ENCODE measurements around the gene ZNF747.
A peak's percentile ranks its signal among the peaks of the same experiment; 100 is the strongest.
"Not testable (repeated sequence)": the region's sequence is repeated elsewhere in the genome, so short reads cannot be mapped to it uniquely, and the experiment has no call there.

ZNF747 gene

DNA sequence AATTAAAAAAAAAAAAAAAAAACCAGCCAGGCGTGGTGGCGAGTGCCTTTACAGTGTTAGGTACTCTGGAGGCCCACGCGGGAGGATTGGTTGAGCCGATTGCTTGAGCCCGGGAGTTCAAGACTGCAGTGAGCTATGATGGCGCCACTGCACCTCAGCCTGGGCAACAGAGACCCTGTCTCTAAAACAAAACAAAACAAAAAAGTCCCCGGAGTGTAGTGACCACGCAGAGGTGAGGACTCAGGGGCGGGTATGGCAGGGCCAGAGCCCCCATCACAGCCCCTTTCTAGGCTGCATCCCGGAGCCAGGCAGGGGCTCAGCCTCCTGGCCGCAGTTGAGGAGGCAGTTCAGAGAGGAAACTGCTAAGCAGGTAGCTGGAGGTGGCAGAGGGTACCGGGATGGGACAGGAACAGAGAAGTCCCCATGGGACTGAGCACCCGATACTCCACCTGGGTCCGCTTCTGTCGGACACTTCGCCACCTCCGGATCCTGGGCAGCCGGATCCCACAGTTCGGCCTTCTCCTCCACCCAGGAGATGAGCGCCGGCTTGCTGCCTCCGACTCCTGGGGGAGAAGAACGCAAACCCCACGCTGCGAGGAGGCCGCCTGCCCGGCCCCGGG, 800 bp downstream of the ZNF747 start:
- no peak for DNase-seq (ENCODE audit: low spot score)

DNA sequence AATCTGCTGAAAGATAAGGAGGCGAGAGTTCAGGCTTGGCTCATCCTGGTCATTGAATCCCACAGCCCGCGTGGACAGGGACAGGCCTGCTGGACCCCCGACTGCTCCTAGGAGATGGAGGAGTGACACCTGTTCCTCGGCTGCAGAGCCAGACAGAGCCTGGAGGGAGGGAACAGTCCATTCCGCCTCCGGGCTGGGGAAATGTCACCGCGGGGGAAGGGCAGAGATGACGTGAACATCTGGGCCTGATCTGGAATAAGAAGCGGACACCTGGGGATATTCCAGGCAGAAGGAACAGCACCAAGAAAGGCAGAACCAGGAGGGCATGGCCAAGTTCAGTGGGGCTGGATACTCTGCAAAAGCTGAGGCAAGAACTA, 1.5 kb downstream of the ZNF747 start:
- DNase-seq (ENCODE audit: low spot score) = no peak

DNA sequence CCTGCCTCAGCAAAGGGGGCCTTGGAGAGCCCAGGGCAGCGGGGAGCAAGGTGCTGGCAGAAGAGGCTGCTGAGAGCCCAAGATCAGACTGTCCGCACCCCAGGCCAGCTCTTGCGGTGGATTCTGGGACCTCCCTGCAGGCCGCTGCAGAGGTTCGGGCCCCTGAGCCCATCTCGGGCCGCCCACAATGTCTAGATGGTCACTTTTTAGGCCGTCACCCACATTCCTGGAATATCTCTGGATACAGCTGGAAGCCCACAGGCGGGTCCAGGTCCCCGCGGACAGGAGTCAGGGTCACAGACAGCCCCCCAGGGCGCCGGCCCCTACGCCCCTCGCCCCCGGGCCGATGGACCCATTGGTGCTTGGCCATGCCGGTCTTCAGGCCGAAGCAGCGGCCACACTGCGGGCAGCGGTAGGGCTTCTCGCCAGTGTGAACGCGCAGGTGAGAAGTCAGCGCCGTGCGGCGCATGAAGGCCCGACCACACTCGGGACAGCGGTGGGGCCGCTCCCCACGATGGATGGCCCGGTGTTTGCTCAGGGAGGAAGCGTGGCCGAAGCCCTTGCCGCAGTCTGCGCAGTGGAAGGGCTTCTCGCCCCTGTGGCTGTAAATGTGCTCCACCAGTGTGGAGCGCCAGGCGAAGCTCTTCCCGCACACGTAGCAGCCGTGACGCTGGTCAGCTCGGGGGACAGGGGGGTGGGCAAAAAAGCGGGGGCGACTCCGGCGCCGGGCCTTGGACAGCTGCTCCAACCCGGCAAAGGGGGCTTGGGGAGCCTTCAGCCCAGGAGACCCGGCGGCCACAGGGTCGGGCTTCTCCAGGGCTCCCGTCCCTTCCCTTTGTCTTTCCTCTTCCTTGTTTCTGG, 2.1 kb downstream of the ZNF747 start:
- no peak for DNase-seq (ENCODE audit: low spot score)

DNA sequence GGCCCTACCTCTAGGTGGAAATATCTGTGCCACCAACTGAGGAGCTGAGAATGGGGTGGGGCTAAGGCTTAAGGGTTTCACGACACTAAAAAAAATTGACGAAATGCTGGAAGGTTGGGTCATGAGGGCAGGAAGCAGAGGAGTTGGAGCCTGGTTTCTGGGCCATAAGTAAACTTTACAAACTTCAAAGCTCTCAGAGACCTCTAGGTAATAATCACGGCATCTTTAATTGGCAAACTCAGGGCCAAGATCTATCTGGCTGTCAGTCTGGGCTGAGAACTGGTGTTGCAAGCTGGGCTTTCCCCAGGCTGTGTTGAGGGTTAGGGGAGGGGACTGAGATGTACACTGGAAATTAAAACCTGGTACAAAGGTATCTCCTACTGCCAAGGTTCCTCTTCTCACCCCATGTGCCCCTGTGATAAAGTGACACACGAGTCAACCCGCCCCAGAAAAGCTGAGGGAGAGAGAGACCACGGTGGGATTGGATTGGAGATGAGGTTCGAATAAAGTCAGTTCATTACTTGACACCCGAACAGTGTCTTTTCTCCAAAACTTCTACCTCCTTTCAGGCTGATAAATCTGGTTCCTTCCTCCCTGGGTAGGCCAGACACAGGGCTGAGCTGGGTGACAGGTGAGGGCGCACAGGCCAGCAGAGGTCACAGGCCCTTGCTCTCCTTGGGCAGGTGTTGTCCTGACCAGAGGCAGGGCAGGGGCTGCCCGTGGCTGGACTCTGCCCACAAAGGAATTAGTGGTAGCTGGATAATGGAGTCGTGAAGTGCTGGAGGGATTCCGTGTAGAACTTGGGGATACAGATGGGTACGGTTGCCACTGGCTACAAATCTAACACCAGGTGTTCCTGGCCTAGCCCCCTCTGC, 4.3 kb downstream of the ZNF747 start:
- DNase-seq (ENCODE audit: low spot score) = no peak

DNA sequence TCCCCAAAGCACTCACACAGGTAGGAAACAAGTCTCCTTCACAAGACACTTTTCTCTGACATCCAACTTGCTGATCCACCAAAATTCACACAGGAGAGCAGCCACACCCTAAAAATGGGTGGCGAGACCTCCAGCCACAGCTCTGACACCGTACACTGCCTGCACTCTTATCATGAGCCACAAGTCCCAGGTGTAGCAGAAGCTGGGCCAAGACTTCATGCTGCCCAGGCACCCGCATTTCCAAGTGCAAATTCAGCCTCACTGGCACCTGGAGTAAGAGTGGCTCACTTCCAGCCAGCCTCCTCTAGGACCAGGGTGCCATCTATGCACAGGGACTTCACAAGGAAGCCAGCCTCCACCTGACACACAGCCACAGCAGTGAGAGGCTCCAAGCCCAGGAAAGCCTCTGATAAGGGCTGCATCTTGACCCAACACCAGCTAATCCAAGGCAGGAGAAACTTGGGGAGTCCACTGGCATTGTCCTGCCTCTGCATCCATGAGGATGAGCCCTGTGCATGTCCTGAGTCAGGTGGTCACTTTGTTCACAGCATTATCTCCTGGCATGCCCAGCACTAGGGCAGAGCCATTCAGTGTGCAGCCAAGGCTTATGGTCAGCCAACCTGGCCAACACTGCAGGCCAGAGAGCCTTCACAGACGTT, 5.7 kb downstream of the ZNF747 start:
- DNase-seq (ENCODE audit: low spot score) = no peak

DNA sequence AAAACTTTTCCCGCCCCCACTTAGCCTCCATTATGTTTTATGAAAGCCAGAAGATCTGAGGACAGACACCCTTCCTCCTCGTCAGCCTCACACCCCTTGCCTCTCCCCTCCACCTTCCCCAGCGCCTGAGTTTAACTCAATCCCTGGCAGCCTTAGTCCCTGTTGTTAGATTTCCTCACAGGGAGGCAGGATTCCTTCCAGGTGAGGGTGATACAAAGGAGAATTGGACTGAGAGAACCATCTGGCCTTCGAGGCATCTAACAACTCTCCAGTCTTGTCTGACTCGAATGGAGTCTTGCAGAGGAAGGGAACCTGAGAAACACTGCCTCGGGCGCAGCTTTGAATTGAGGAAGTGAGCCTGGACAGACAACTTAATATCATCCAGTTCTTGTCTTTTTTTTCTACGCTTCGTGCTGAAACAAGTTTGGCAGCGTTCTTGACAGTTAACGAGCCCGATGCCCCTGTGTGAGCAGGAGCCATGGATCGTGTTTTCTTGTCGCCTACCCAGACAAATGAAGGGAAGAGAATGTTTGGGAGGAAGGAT, 7.0 kb downstream of the ZNF747 start:
- DNase-seq (ENCODE audit: low spot score) = peak; percentile 72

DNA sequence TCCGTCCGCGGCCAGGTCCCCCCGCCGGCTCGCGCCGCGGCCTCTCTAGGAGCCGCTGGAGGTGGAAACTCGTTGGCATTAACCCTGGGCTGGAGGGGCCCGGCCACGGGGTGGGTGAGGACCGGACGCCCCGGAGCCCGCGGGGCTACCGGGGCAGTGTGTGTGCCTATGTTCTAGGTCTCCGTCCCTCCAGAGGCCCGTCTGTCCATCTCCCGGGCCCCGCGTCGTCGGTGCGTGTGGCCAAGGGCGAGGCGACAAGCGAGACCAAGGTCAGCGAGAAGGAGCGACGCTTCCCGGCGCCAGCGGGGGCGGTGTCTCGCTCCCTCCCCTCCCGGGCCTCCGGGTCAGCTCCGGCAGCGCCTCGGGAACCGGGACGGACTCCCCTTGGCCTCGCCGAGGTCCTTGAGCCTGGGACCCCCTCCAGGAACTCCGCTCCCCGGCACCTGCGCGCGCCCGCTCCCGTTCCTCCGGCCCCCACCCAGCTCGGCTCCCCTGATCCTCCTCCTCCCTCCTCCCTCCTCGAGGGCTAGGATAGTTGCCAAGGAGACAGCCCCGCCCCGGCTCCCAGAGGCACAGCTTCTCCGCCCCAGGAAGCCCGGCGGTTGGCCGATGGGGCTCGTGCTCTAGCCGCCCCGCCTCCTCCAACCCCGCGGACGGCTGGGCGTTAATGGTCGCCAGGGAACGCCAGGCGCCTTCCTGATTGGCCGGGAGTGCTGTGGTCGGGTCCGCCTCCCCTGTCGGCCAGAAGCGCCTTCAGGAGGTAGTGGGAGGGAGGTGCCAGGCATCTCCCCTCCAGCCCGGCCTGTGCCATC, 7.6 kb downstream of the ZNF747 start:
- peak; percentile 96 for DNase-seq (ENCODE audit: low spot score)

DNA sequence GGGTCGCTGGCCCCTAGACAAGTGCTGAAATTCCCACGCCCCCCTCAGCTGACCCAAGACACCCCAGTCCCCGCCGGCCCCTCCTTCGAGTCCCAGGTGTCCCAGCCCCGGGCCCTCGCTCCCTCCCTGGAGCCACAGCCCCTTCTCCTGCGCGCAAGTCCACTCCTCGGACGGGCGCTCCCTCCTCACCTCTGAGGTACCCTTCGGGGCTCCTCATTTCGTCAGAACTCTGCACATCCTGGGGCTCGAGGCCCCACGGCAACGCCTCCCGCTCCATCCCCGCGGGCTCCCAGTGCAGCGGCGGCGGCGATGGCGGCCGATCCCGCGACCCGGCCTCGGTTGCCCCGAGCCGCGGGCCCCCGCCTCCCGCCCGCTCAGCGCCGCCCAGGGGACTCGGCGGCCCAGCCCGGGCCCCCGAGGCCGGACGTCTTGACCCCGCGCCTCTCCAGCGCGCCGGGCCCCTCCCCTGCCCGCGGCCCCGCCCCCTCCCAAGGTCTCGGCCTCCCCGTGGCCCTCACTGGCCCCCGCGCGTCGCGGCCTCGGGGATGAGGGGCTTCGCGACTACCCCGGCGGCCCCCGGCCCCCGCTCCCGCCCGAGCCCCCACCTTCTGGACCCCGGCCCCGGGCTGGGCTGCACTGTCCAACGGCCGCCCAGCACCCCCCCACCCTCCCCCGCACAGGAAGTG, 8.4 kb downstream of the ZNF747 start, which contains the start of gene ZNF768:
Gene ZNF768, minus strand, starts transcription at position 430 of the 686 bp plus-strand sequence. Its CDS starts 153 bp downstream, at position 277.
- DNase-seq (ENCODE audit: low spot score) = peak; percentile 28

DNA sequence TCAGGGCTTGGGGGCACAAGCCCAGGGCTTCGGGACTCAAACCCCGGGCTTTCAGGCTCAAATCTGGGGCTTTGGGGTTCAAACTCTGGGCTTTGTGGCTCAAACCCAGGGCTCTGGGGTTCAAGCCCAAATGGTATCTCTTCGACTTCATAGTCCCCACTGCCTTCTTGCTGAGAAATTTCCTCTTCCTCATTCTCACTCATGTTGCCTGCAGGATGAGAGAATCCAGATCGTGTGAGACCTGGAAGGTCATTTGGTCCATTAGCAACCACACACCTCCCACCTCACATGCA, 8.9 kb downstream of the ZNF747 start:
- DNase-seq (ENCODE audit: low spot score) = no peak

DNA sequence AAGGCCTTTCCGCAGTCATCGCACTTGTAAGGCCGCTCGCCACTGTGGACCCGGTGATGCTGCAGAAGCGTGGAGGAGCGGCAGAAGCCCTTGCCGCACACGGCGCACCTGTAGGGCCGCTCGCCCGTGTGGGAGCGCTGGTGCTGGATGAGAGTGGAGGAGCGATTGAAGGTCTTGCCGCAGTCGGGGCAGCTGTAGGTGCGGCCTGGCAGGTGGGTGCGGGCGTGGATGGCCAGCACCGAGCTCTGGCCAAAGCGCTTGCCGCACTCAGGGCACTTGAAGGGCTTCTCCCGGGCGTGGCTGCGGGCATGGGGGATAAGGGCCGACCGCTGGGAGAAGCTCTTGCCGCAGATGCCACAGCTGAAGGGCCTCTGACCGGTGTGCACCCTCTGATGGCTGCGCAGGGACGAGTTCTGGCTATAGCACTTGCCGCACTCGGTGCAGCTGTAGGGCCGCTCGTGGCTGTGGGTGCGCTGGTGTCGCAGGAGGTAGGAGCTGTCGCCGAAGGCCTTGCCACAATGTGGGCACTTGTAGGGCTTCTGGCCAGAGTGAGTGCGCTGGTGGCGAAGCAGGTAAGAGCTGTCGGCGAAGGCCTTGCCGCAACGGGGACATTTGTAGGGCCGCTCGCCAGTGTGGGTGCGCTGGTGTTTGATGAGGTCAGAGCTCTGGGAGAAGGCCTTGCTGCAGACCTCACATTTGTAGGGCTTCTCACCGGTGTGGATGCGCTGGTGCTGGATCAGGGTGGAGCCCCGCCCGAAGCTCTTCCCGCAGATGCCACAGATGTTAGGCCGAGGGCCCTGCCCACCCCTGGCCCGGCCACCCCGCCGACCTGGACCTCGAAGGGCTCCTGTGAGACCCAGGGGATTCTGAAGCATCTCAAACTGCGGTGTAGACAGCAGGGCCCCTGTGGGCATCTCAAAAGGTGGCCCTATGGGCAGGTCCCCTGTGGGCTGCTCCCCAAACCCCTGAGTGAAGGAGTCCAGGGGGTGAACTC, 9.8 kb downstream of the ZNF747 start:
- DNase-seq (ENCODE audit: low spot score) = no peak

DNA sequence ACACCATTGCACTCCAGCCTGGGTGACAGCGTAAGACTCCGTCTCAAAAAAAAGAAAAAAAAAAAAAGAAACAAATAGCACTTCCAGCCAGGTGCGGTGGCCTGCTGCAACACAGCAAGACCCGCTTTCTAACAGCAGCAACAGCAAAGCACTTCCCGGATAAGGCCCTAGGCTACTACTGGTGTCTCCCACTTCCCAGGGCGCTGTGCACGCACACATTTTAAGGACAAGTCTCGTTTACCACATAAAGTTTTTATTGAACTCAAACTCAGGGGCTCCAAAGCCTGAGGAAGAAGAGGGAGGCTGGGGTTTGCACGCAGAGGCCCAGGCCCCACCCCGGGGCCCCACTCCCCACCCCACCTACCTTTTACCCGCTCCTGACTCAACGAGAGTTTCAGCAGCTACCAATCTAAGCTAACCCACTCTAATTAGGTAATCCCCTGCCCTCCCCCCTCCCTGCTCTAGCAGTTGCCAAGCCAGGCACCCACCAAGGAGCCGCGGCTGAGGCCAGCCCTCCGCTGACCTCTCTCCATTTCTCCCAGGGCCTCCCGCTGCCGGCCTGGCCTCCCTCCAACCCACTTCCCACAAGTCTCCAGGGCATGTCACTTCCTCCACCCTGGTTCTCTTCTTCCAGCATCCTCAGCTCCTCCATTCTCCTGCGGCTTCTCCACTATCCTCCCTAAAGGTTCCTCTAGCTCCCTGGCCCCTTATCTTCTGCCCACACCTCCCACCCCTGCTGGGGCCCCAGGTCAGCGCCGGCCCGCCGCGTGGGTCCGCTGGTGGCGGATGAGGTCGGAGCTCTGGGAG, 10.7 kb downstream of the ZNF747 start:
- DNase-seq (ENCODE audit: low spot score) = no peak

DNA sequence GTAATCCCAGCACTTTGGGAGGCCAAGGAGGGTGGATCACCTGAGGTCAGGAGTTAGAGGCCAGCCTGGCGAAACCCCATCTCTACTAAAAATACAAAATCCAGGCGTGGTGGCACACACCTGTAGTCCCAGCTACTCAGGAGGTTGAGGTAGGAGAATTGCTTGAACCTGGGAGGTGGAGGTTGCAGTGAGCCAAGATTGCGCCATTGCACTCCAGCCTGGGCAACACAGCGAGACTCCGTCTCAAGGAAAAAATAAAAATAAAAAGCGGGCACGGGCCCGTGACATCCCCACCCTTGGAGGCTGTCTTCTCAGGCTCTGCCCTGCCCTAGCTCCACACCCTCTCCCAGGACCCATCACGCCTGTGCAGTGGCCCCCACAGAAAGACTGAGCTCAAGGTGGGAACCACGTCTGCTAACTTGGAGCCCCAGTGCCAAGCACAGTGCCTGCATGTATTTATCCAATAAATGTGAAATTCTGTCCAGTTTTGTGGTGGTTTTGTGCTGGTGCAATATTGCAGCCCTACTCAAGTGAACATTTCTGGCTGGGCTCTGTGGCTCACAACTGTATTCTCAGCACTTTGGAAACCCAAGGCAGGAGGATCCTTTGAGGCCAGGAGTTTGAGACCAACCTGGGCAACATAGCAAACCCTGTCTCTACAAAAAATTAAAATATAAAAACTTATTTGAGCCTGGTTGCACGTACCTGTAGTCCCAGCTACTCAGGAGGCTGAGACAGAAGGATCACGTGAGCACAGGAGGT, 11.8 kb downstream of the ZNF747 start:
- DNase-seq (ENCODE audit: low spot score) = not testable (repeated sequence)

DNA sequence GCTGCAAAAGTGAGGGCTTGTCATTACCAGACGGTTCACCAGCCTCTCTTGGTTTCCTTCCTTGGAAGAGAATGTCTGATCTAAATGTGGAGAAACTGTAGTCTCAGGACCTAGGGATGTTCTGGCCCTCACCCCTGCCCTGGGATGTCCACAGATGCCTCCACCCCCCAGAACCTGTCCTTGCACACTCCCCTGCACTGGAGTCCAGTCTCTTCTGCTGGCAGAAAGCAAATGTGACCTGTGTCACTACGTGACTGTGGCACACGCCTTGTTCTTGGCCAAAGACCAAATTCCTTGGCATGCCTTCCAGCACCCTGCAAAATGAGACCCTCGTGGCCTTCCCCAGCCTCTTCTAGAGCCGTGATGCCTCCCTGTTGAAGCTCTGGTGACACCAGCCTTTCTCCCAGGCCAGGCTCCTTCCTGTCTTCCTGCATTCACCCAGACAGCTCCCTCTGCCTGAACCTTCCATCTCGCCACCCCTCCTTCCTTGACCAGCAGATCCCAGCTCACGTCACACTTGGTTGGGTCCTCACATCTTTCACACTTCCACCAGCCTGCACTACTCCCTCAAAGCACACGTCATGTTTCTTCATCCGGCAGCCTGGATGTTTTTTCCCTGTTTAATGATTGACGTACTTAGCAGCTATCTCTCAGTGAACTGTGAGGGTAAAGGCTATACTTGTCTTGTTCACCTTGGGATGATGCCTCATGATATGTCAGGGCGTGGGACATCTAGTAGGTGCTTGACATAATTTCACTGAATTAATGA, 12.6 kb downstream of the ZNF747 start:
- DNase-seq (ENCODE audit: low spot score) = no peak

DNA sequence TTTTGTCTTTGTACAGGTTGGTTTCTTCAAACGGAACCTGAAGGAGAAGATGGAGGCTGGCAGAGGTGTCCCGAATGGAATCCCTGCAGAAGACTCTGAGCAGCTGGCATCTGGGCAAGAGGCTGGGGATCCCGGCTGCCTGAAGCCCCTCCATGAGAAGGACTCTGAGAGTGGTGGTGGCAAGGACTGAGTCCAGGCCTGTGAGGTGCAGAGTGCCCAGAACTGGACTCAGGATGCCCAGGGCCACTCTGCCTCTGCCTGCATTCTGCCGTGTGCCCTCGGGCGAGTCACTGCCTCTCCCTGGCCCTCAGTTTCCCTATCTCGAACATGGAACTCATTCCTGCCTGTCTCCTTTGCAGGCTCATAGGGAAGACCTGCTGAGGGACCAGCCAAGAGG, 13.2 kb downstream of the ZNF747 start:
- no peak for DNase-seq (ENCODE audit: low spot score)

DNA sequence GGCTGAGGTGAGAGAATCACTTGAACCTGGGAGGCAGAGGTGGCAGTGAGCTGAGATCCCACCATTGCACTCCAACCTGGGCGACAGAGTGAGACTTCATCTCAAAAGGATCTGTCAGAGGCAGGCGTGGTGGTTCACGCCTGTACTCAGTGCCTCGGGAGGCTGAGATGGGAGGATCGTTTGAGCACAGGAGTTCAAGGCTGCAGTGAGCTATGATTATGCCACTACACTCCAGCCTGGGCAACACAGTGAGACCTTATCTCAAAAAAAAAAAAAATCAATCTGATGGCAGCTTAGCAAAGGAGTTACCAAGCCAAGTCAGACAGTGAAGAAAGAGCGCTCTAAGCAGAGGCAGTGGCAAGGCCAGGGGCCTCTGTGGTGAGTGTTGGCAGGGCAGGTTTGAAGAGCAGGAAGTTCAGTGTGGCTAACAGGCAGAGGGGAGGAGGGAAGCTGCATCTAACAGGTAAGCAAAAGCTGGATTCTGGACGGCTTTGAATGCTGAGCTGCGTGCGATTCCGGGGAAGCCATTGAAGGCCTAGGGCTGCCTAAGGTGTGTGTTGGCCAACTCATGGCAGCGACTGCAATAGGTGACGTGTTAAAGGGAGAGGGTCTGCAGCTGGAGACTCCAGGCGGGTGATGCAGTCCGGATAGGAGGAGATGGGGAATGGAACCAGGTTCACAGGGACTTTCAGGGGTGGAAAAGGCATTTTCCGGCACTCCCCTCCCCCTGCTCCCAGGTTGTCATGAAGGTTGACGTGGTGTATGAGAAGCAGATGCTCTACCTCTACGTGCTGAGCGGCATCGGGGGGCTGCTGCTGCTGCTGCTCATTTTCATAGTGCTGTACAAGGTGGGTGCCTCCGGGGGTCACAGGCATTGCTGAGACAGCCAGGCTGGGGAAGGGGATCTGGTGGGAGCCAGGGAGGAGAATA, 15.3 kb downstream of the ZNF747 start:
- no peak for DNase-seq (ENCODE audit: low spot score)

DNA sequence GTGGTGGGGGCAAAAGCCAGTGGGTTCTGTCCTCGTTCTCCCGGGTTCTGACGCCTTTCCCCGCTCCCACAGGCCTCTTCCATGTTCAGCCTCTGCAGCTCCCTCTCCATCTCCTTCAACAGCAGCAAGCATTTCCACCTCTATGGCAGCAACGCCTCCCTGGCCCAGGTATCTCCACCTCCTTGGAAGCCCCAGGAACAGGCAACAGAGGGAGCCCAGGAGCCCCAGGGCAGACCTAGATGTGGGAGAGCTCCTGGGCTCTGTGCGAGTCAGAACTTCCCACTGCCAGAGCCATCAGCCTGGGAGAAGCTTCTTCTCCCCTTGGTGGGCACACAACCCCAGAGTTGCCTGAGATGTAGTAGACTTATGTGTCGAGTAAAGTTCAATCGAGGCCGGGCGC, 16.1 kb downstream of the ZNF747 start:
- no peak for DNase-seq (ENCODE audit: low spot score)
